HG02852 (cell line): ENCODE data around the gene ZBTB7B.
"Not testable (repeated sequence)": the region's sequence is repeated elsewhere in the genome, so short reads cannot be mapped to it uniquely, and the experiment has no call there.

Experiments used
- ATAC-seq: cut with Tn5 transposase; IDR thresholded peaks from one replicate; pipeline ENCODE4 v1.9.1; 2021; ENCODE audit warnings: mild to moderate bottlenecking, moderate library complexity; ENCODE audit not compliant: unreplicated experiment

ZBTB7B gene

DNA sequence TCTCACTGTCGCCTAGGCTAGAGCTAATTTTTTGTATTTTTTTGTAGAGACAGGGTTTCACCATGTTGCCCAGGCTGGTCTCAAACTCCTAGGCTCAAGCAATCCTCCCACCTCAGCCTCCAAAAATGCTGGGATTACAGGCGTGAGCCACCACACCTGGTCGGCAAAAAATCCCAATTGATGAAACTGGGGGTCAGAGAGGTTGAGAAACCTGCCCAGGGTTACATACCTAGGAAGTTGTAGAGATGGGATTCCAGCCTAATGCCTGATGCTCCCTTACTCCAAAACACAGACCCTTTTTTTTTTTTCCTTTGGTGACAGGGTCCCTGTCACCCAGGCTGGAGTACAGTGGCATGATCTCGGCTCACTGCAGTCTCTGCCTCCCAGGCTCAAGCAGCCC, 15.9 kb upstream of the ZBTB7B start:
- ATAC-seq: not testable (repeated sequence)

- no peak for ATAC-seq
Measured at GRCh38 chr1:154987326-154987725, 15.3 kb upstream of the ZBTB7B start.

DNA sequence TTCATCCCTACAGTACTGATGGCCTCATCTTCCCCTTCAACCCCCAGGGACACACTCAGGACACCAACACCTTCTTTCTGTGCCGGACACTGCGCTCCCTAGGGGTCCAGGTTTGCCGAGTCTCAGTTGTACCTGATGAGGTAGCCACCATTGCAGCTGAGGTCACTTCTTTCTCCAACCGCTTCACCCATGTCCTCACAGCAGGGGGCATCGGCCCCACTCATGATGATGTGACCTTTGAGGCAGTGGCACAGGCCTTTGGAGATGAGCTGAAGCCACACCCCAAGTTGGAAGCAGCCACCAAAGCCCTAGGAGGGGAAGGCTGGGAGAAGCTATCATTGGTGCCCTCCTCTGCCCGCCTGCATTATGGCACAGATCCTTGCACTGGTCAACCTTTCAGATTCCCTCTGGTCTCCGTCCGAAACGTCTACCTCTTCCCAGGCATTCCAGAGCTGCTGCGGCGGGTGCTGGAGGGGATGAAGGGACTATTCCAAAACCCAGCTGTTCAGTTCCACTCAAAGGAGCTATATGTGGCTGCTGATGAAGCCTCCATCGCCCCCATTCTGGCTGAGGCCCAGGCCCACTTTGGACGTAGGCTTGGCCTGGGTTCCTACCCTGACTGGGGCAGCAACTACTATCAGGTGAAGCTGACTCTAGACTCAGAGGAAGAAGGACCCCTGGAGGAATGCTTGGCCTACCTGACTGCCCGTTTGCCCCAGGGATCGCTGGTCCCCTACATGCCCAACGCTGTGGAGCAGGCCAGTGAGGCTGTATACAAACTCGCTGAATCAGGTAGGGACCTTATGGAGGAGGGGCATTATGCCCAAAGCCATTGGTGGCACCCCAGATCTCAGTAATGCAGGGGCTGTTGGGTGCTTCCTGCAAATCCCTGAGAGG, 14.3 kb upstream of the ZBTB7B start:
- no peak for ATAC-seq

DNA sequence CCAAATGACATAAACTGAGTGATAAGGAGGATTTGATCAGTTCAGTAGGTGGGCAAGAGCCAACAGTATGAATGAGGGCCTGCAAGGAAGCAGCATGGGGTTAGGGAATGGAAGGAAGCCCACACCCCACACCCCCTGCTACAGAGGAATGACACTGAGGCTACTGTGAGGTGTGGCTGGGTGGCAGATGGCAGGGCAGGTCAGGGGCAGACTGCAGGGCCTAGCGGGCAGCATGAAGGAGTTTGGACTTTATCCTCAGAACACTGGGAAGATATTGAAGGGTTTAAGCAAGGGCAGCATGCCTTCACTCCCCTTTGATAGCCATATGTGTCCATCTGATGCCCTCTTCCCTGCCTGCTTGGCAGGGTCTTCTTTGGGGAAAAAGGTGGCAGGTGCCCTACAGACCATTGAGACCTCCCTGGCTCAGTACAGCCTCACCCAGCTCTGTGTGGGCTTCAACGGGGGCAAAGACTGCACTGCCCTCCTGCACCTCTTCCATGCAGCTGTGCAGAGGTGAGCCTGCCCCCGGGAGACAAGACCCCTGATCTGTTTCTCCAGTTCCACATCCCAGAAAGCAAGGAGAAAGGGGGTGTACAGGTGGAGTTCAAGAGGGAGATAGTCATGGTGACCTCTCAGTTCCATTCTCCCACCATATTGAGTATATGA, 13.3 kb upstream of the ZBTB7B start:
- ATAC-seq: no peak

GRCh38 chr1:154990276-154990675, 12.3 kb upstream of the ZBTB7B start:
- ATAC-seq: no peak

DNA sequence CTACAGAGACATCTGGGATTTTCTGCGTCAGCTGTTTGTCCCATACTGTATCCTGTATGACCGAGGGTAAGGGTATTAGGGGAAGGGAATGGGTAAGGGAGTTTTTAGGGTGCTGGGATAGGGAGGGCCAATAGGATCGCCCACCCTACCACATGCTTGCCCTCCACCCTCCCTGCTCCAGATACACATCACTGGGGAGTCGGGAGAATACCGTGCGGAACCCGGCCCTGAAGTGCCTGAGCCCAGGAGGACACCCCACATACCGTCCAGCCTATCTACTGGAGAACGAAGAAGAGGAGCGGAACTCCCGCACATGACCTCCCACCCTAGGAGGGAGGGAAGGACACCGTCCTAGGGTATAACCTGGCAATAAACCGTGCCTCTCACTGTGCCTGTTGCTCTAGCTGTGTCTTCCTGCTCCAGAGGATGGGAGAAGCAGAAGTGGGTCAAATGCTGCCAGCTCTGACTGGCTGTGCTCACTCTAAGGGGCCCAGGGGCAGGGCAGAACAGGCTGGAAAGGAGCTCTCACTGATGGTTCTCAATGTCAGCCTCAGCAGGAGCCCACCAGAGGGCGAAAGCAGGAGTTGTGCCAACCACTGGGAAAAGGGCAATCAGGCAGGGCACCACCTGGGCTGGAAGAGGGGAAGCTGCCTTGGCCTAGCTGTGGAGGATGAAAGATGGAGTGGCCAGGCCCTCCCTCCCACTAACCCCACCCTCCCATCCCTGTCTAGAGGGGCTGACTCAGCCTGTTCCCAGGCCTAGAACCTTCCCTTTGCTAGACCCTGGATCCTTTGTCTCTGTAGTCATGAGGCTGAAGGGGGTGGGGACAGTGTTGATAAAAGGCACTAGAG, 9.7 kb upstream of the ZBTB7B start:
- ATAC-seq: no peak

DNA sequence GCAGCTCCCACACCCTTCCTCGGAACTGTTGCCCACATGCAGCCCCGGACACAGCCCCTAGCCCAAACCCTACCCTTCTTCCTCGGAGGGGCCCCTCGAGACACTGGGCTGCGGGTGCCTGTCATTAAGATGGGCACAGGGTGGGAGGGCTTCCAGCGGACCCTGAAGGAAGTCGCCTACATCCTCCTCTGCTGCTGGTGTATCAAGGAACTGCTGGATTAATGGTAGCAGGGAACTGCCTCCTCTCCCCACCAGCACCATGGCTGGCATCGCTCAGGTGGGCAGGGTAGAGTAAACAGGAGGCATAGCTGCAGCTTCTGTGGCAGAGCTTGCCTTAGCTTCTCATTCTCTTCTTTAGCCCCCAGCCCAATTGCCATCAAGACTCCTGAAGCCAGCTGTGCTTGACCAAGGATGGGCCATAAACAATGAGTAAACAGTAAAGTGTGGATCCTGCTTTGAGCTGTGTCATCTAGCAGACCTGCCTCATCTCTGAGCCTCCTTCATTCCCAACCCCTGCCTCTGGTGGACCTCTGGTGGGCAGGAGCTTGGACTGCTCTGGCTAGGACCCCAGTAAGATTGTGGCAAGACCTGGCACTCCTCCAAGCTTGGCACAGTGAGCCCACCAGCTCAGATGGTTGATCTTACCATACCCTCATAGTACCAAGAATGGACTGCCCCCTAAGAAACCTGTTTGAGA, 8.9 kb upstream of the ZBTB7B start, which contains the start of gene LENEP:
Gene LENEP (plus strand): TSS at position 15 of the 697 bp plus-strand sequence. CDS start 22 bp downstream, at position 37.
- no peak for ATAC-seq

GRCh38 chr1:154994269-154994587, 8.4 kb upstream of the ZBTB7B start:
- no peak for ATAC-seq

DNA sequence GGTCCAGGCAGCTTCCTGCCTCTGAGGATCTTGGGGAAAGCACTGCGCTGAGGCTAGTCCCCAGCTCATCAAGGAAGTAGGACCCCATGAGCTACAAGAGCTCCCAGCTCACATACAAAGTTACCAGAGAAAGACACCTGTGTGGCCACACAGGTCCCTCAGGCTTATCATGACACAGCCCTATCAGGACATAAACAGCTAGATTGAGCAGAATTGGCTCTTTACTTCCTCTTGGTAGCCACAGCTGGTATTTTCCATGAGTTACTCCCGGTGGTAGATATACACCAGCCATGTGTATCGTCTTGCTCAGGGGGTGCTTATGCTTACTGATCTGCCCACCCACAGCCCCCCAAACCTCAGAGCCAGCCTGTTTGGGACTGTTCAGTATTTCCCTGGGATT, 8.0 kb upstream of the ZBTB7B start:
- no peak for ATAC-seq

DNA sequence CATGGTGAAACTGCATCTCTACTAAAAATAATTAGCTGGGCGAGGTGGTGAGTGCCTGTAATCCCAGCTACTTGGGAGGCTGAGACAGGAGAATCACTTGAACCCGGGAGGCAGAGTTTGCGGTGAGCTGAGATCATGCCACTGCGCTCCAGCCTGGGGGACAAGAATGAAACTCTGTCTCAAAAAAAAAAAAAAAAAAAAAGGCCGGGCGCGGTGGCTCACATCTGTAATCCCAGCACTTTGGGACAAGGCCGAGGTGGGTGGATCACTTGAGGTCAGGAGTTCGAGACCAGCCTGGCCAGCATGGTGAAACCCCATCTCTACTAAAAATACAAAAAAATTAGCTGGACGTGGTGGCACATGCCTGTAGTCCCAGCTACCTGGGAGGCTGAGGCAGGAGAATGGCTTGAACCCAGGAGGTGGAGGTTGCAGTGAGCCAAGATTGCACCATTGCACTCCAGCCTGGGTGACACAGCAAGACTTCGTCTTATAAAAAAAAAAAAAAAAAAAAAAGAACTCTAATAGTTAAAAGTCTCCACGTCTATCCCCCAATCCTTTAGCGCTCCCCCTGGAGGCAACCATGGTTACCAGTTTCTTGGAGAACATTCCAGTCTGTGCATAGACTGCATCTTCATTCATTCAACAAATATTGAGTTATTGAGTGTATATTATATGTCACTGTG, 7.2 kb upstream of the ZBTB7B start:
- not testable (repeated sequence) for ATAC-seq

GRCh38 chr1:154996966-154997701, 5.5 kb upstream of the ZBTB7B start:
- ATAC-seq: no peak

GRCh38 chr1:154998201-154998780, 4.3 kb upstream of the ZBTB7B start:
- no peak for ATAC-seq

DNA sequence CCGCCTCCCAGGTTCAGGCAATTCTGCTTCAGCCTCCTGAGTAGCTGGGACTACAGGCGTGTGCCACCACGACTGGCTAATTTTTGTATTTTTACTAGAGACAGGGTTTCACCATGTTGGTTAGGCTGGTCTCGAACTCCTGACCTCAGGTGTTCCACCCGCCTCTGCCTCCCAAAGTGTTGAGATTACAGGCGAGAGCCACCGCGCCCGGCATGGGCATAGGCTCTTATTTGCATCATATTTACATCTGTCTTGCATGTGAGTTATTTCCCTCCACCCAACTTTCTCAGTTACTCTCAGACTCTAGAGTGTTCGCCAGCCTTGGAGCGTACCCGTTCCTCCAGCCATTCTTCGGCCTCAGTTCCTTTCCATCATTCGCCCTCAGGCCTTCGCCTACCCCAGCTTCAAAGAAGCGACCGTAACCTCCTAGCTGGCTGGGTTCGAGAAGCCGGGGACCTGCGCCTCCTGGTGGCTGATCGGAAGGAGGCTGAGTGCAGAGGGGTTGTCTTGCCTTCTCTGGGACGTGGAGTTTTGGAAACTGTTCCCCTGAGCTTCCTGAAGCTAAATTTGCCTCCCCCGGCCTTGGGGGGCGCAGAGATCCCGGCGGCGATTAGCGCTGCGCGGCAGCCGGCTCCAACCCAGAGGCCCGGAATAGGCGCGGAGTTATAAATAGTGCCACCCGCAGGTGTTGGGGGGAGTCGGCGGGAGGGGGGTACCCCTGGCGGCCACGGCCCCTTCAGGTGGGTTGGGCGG, 3.6 kb upstream of the ZBTB7B start:
- no peak for ATAC-seq

GRCh38 chr1:154999571-155000410, 2.8 kb upstream of the ZBTB7B start:
- ATAC-seq: no peak

DNA sequence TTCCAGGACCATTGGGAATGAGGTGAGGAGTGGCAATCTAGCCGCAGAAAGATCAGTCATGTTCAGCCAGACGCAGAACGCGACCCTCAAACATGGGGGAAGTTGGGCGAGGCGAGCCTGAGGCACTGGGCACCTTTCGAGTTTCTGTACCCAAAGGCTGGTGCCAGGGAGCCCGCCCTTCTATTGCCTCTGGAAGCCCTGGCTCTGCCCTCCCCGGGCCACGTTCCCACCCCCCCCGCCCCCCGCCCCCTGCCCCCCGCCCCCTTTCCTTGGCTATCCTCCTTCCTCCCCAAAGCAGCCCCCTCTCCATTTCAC, 2.2 kb upstream of the ZBTB7B start:
- no peak for ATAC-seq

GRCh38 chr1:155000726-155001424, 1.7 kb upstream of the ZBTB7B start:
- peak; percentile 43 for ATAC-seq

DNA sequence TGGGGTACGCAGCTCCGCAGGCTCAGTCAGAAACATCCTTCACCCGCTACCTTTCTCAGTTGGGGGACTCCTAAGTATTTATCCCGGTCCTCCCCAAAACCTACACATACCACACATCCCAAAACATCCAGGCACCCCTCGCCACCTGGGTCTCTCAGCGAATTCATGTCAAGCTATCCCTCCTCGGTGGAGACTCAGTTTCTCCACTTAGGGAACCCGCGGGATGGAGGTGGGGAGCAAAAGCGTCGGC, 1.3 kb upstream of the ZBTB7B start:
- ATAC-seq: no peak
